OCI-LY3 (cell line): ENCODE measurements around the gene LDB2.

ENCODE experiments used
- CTCF ChIP-seq: fragments of 200-600, 300-600 bp; sonication (generic); IDR thresholded peaks from 2 replicates; pipeline ENCODE4 v1.5.1; 2014; ENCODE audit warnings: antibody characterized with exemption, low read length, low read depth
- EZH2phosphoT487 ChIP-seq: fragments of 200-600 bp; shearing (Covaris generic); IDR thresholded peaks from 2 replicates; pipeline ENCODE4 v1.6.1; 2018; ENCODE audit warnings: antibody characterized with exemption, mixed run types, low read depth

DNA sequence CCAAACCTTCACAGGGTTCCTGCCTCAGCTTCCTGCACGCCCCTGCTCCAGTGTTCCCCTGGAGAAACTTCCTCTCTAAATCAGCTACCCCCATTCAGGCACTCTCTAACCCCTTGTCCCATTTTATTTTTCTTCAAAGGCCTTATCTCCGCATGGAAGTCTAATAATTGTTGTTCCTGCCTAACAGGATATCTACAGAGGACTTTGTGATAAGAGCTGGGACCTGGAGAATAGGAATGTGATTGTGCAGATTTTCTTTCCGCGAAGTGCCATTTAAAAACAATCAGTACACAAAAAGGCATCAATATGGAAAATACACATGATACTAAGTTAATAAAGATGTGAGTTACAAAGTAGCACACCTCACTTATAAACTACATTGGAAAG lies 32.6 kb downstream of the LDB2 start:
- TF ChIP-seq CTCF (no peak), EZH2phosphoT487 (no peak)
